GM23338 (cell line): Measurements from ENCODE around the gene ZNF646. TPM values are rescaled to one million over a fixed set of nuclear protein-coding genes. Genes with fewer than 3 reads are reported as not detected.

Source experiments
- ATAC-seq: fragments of 200-7000 bp; cut with Tn5 transposase; 3 replicates; pipeline ENCODE4 v1.9.1; 2020
- DNase-seq: peaks from one replicate; pipeline ENCODE4 v3.0.0-alpha.2; 2015; ENCODE audit warnings: low spot score
- H2AFZ ChIP-seq: fragments of 200-600 bp; sonication (generic); 2 replicates; pipeline ENCODE4 v1.8.0; 2016; ENCODE audit warnings: antibody characterized with exemption, mild to moderate bottlenecking, moderate library complexity
- H3F3A ChIP-seq: fragments of 200-600 bp; sonication (generic); replicated peaks from 2 replicates; pipeline ENCODE4 v1.8.0; 2017; ENCODE audit warnings: antibody characterized with exemption, mixed run types, low read depth
- H3K27ac ChIP-seq: fragments of 200-600 bp; sonication (generic); 2 replicates; pipeline ENCODE4 v1.6.1; 2016; ENCODE audit warnings: low read depth
- H3K27me3 ChIP-seq: fragments of 200-600 bp; sonication (generic); 2 replicates; pipeline ENCODE4 v1.8.0; 2016; ENCODE audit warnings: mild to moderate bottlenecking, mixed run types, moderate library complexity; ENCODE audit not compliant: insufficient read depth
- H3K36me3 ChIP-seq: fragments of 200-600 bp; sonication (generic); 2 replicates; pipeline ENCODE4 v1.8.0; 2016; ENCODE audit warnings: mild to moderate bottlenecking; ENCODE audit not compliant: insufficient read depth
- H3K4me1 ChIP-seq: fragments of 200-600 bp; sonication (generic); 2 replicates; pipeline ENCODE4 v1.8.0; 2016; ENCODE audit warnings: mild to moderate bottlenecking, moderate library complexity; ENCODE audit not compliant: insufficient read depth
- H3K4me2 ChIP-seq: fragments of 200-600 bp; sonication (generic); 2 replicates; pipeline ENCODE4 v1.7.1; 2017; ENCODE audit warnings: mixed run types
- H3K4me3 ChIP-seq: fragments of 200-600 bp; sonication (generic); 2 replicates; pipeline ENCODE4 v1.6.1; 2016; ENCODE audit warnings: mixed run types
- H3K79me2 ChIP-seq: fragments of 200-600 bp; sonication (generic); replicated peaks from 2 replicates; pipeline ENCODE4 v1.8.0; 2017; ENCODE audit warnings: mild to moderate bottlenecking; ENCODE audit not compliant: insufficient read depth
- H3K9me2 ChIP-seq: fragments of 200-600 bp; sonication (generic); 2 replicates; pipeline ENCODE4 v1.8.0; 2017; ENCODE audit not compliant: insufficient read depth
- H4K20me1 ChIP-seq: fragments of 200-600 bp; sonication (generic); replicated peaks from 2 replicates; pipeline ENCODE4 v1.8.0; 2017; ENCODE audit warnings: mild to moderate bottlenecking; ENCODE audit not compliant: insufficient read depth
- H3K27ac Mint-ChIP-seq: 2 replicates; pipeline ENCODE4 v1.8.0; 2020; ENCODE audit warnings: inconsistent platforms, mild to moderate bottlenecking, moderate library complexity, mixed read lengths
- H3K27me3 Mint-ChIP-seq: 3 replicates; pipeline ENCODE4 v1.8.0; 2022; ENCODE audit warnings: low read depth, mild to moderate bottlenecking, moderate library complexity, mixed read lengths, inconsistent platforms; ENCODE audit not compliant: insufficient read depth, poor library complexity
- H3K36me3 Mint-ChIP-seq: 3 replicates; pipeline ENCODE4 v1.8.0; 2021; ENCODE audit warnings: low read depth, mild to moderate bottlenecking, inconsistent platforms, moderate library complexity, mixed read lengths
- H3K4me1 Mint-ChIP-seq: 3 replicates; pipeline ENCODE4 v1.8.0; 2020; ENCODE audit warnings: mild to moderate bottlenecking, inconsistent platforms, mixed read lengths
- H3K4me3 Mint-ChIP-seq: 3 replicates; pipeline ENCODE4 v1.8.0; 2021; ENCODE audit warnings: moderate library complexity, mild to moderate bottlenecking, inconsistent platforms, mixed read lengths
- H3K9me3 Mint-ChIP-seq: 3 replicates; pipeline ENCODE4 v1.8.0; 2020; ENCODE audit warnings: moderate library complexity, mild to moderate bottlenecking, inconsistent platforms, mixed read lengths
- CTCF ChIP-seq, 2 experiments: fragments of 200-600 bp in 1 of 2; sonication (generic) in 1 of 2; conservative IDR thresholded peaks; 2 replicates each; pipeline versions ENCODE4 v1.5.1 to v1.6.1; 2016 to 2017; ENCODE audit warnings: antibody characterized with exemption in 2 of 2, low read depth in 2 of 2, mild to moderate bottlenecking in 2 of 2, moderate library complexity in 1 of 2
- EZH2 ChIP-seq: fragments of 200-600 bp; sonication (generic); IDR thresholded peaks from one replicate; pipeline ENCODE4 v1.8.0; 2017; ENCODE audit warnings: antibody characterized with exemption, mild to moderate bottlenecking, low read depth; ENCODE audit not compliant: unreplicated experiment
- POLR2AphosphoS5 ChIP-seq: IDR thresholded peaks from 2 replicates; pipeline ENCODE4 v1.6.1; 2016; ENCODE audit warnings: antibody characterized with exemption, low read depth
- ZNF114 ChIP-seq: fragments of 250-450 bp; sonication (Bioruptor Pico); IDR thresholded peaks from 2 replicates; pipeline ENCODE4 v1.5.0; 2020; ENCODE audit warnings: mild to moderate bottlenecking, moderate library complexity
- polyA plus RNA-seq: library from polyadenylated mRNA; unstranded; fragments of >200 nt; fragmentation: Nextera tagmentation; extraction: Ambion mirVana; gene quantifications from 2 replicates; pipeline ENCODE4 v1.2.1, GENCODE V29; 2016
- total RNA-seq: library from RNA; depleted of rRNA; stranded (reverse); fragments of >200 nt; shearing (Covaris generic); gene quantifications from 2 replicates; pipeline ENCODE4 v1.2.3, GENCODE V29; 2014
- TF ChIP-seq, protein P1 (sequence below): IDR thresholded peaks from one replicate; pipeline ENCODE4 v1.6.1; 2018; ENCODE audit warnings: antibody characterized with exemption; ENCODE audit not compliant: unreplicated experiment

ZNF646 gene
- total and polyA plus RNA-seq, 2 experiments from 2014 or later = 6.3 to 29.3 TPM

DNA sequence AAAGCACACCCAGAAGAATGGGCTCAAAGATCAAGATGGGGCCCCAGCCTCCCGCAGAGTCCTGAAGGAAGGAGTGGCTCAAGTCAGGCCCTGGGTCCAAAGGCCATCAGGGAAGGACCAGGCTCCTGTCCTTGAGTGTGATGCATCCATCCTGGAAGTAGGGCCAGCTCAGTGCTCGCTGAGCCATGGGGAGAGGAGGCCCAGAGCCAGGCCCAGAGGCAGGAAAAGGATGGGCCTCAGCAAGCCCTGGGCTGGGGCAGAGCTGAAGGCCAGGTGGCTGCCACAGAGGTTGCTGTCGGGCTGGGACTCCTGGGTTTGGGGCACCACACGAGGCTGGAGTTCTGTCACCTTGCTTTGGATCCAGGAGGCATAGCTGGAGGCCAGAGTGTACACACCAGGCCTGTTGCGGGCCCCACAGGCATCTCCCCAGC lies 57.6 kb downstream of the ZNF646 start:
- ATAC-seq (no peak), DNase-seq (no peak)
- Histone ChIP-seq H2AFZ (no peak overlapping the region), H4K20me1 (no peaks in the 10 kb centered on the region; the same call in 1 of the 2 replicates), H3K9me2 (no peaks in the 10 kb centered on the region), H3K27ac (peak overlapping the region; percentile 84; the same call in 1 of the 2 replicates), H3F3A (peaks cover 3% of the 10 kb centered on the region; the same call in 1 of the 2 replicates), H3K36me3 (peaks cover 9% of the 10 kb centered on the region), H3K27me3 (no peaks in the 10 kb centered on the region), H3K4me3 (no peak overlapping the region), H3K4me2 (0 out of 2 replicates have a peak overlapping the region, but pooled peaks have one; percentile 51), H3K4me1 (peaks cover 28% of the 10 kb centered on the region), H3K79me2 (peaks cover 8% of the 10 kb centered on the region; the same call in 1 of the 2 replicates)
- H3K4me1 Mint-ChIP-seq = peaks cover 54% of the 10 kb centered on the region
- H3K4me3 Mint-ChIP-seq = no peak overlapping the region
- no peak for TF ChIP-seq POLR2AphosphoS5
- H3K27ac Mint-ChIP-seq = peak overlapping the region; percentile 98; the same call in 1 of the 2 replicates
- H3K9me3 Mint-ChIP-seq = no peaks in the 10 kb centered on the region; the same call in 2 of the 3 replicates
- peaks cover 45% of the 10 kb centered on the region for H3K36me3 Mint-ChIP-seq
- H3K27me3 Mint-ChIP-seq = peaks cover 24% of the 10 kb centered on the region

DNA sequence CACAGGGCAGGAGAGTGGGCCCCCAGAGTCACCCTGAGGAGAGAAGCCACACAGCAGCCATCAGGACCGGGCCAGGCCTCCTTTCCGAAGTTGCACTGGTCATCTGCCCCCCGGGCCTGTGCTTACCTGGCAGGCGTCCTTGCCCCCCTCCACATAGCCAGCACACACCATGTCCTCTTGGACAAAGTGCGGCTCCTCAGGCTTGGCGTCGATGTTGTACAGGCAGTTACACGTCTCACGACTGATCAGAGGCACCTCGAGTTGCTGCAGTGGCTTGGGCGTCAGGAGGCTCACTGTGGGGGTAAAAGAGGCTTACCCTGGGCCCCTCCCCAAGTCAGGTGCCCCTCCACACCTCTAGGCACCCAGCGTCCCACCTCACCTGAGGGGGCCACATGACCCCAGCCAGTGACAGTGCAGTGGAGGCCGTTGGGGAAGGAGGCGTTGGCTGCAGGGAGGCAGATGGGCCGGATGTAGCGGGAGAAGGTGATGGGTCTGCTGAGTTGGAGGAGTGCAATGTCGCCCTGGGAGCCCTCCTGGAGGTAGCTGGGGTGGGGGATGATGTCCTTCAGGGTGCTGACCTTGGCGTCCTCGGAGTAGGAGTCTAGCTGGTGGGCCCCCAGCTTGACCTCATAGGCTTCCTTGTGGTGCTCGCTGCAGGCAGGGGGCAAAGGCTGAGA lies 58.2 kb downstream of the ZNF646 start:
- peaks cover 27% of the 10 kb centered on the region for H3K27me3 Mint-ChIP-seq
- Histone ChIP-seq H3F3A (peaks cover 3% of the 10 kb centered on the region; the same call in 1 of the 2 replicates), H3K4me1 (peaks cover 28% of the 10 kb centered on the region), H3K4me3 (no peak overlapping the region), H2AFZ (no peak overlapping the region), H4K20me1 (no peaks in the 10 kb centered on the region; the same call in 1 of the 2 replicates), H3K4me2 (no peak overlapping the region), H3K27ac (no peak overlapping the region), H3K79me2 (peaks cover 8% of the 10 kb centered on the region; the same call in 1 of the 2 replicates), H3K9me2 (no peaks in the 10 kb centered on the region), H3K27me3 (no peaks in the 10 kb centered on the region), H3K36me3 (peaks cover 9% of the 10 kb centered on the region)
- peaks cover 44% of the 10 kb centered on the region for H3K36me3 Mint-ChIP-seq
- TF ChIP-seq EZH2 = no peak
- TF ChIP-seq CTCF (conservative IDR thresholded peaks at IDR 0.05; ENCODE audit: low read depth in 2 of 2) = no peak
- no peak for TF ChIP-seq ZNF114 (CRISPR knock-in tag)
- TF ChIP-seq, protein P1, sequence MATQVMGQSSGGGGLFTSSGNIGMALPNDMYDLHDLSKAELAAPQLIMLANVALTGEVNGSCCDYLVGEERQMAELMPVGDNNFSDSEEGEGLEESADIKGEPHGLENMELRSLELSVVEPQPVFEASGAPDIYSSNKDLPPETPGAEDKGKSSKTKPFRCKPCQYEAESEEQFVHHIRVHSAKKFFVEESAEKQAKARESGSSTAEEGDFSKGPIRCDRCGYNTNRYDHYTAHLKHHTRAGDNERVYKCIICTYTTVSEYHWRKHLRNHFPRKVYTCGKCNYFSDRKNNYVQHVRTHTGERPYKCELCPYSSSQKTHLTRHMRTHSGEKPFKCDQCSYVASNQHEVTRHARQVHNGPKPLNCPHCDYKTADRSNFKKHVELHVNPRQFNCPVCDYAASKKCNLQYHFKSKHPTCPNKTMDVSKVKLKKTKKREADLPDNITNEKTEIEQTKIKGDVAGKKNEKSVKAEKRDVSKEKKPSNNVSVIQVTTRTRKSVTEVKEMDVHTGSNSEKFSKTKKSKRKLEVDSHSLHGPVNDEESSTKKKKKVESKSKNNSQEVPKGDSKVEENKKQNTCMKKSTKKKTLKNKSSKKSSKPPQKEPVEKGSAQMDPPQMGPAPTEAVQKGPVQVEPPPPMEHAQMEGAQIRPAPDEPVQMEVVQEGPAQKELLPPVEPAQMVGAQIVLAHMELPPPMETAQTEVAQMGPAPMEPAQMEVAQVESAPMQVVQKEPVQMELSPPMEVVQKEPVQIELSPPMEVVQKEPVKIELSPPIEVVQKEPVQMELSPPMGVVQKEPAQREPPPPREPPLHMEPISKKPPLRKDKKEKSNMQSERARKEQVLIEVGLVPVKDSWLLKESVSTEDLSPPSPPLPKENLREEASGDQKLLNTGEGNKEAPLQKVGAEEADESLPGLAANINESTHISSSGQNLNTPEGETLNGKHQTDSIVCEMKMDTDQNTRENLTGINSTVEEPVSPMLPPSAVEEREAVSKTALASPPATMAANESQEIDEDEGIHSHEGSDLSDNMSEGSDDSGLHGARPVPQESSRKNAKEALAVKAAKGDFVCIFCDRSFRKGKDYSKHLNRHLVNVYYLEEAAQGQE = no peak
- H3K4me1 Mint-ChIP-seq = peaks cover 55% of the 10 kb centered on the region
- DNase-seq (no peak), ATAC-seq (no peak)
- peak overlapping the region; percentile 94 for H3K4me3 Mint-ChIP-seq
- peak overlapping the region; percentile 98; the same call in 1 of the 2 replicates for H3K27ac Mint-ChIP-seq
- no peaks in the 10 kb centered on the region; the same call in 2 of the 3 replicates for H3K9me3 Mint-ChIP-seq
